Measurements from ENCODE around the gene POLE.

The POLE gene

DNA sequence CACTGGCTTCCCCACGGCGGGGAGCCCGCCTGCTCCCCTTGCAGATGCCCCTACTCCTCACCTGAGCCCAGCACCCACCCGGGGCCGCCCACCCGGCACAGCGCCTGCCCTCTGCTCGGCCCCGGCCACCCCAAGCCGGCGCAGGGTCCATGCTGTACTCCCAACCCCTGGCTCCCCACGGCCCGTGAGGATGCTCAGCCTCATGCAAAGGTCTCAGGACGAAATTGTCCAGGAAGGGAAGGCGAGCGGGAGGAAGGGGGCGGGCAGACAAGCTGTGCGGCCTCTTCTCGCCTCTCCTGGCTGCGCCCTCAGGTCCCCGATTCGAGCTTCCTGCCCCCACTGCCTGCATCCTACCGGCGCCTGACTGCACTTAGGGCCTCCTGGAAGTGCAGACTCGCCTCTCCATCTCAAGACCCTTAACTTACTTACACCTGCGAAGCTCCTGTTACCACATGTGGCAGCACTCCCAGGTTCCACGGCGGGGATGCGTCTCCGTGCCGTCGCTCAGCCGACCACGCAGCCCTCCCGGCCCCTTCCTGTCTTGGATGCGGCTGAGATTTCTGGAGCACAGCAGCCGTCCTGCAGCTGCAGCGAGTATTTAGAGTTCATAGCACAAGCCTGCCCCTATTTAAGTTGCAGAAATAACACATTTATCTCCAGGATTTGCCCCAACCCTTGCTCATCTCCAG lies 94.7 kb downstream of the POLE start:
- no peak for DNase-seq

- DNase-seq = no peak
These were observed 95.8 kb downstream of the POLE start for GRCh38 chr12:132591107-132591935.

DNA sequence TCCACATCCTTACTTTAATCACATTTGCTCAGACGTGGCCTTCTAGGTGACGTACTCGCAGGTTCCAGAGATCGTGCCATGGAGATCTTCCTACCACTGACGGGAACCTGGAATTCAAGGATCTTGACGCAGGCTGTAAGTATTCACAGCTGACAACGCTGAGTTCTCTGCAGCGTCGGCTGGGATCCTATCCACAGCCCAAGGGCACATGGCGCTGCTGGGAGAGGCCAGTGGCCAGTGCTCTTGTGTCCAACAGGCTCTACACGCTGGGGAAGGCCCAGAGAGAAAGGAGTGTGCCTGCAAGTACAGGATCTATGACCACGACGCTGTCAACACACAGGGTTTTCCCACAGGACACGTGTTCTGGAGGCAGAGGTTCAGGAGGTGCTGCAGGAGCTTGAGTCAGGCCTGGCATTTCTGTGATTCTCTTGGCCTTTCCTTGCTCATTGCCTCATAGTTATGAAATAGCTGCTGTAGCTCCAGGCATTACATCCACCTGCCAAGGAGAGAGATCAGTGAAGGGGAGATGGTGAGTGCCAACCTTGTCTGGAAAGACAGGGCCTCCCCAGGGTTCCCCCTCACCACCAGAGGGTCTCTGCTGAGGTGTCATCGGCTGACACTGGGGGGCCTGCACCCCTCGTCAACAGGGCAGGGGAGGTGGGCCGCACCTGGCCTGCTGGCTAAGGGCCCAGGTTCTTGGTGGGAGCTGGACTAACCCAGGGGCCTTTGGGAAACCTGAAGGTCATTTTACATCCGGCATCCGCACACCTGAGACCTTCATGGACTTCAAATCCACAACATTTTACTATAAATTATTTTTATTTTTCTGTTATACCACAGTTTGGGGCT lies 98.1 kb downstream of the POLE start:
- no peak for DNase-seq

- no peak for DNase-seq
These were observed 98.8 kb downstream of the POLE start for GRCh38 chr12:132588319-132588718.

GRCh38 chr12:132587781-132588180 lies 99.4 kb downstream of the POLE start:
- DNase-seq = no peak

DNA sequence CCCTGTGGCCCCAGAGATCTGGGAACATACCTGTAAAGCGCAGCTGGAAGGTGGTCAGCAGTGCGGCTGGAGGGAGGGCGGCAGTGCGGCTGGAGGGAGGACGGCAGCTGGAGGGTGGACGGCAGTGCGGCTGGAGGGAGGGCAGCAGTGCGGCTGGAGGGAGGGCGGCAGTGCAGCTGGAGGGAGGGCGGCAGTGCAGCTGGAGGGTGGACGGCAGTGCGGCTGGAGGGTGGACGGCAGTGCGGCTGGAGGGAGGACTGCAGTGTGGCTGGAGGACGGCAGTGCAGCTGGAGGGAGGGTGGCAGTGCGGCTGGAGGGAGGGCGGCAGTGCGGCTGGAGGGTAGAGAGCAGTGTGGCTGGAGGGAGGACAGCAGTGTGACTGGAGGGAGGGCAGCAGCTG lies 100.2 kb downstream of the POLE start:
- no peak for DNase-seq

DNA sequence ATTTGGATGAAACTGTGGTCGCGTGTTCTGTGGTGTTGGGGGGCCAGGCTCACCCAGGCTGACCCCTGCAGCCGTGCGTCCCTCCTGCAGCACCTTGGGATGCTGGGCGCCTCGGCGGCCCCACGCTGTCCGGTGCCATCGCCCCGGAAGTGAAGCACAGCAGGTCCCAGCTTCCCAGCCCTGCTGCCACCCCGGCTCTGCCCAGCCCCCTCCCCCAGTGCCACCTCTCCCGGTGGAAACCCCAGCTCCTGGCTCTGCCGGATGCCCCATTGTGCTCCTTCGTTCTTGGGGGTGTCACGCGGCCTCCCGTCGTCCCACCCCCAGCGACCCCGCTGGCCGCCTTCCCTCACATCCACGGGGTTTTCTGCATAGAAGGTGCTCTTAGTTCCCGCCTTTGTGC lies 102.0 kb downstream of the POLE start:
- DNase-seq = no peak

- no peak for DNase-seq
These were observed 102.7 kb downstream of the POLE start for GRCh38 chr12:132584429-132584828.

DNA sequence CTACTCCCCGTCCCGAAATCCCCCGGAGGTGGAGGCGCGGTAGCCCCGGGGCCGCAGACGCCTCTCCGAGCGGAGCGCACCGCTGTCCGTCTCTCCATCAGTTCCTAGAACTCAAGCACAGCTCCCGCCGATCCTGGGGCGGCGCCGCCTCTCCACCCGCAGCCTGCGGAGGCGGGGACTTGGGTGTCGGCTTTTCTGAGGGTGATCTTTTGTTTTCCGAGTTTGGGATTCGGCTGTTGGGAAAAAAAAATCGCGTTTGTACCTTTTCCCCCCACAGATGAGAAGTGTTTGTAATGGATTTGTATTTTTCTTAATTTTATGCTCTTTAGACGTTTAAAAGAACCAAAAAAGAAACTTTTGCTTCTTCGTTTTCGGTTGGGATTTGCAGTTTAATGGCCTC lies 103.4 kb downstream of the POLE start:
- no peak for DNase-seq

- DNase-seq = no peak
These were observed 103.8 kb downstream of the POLE start for GRCh38 chr12:132583411-132583710.

DNA sequence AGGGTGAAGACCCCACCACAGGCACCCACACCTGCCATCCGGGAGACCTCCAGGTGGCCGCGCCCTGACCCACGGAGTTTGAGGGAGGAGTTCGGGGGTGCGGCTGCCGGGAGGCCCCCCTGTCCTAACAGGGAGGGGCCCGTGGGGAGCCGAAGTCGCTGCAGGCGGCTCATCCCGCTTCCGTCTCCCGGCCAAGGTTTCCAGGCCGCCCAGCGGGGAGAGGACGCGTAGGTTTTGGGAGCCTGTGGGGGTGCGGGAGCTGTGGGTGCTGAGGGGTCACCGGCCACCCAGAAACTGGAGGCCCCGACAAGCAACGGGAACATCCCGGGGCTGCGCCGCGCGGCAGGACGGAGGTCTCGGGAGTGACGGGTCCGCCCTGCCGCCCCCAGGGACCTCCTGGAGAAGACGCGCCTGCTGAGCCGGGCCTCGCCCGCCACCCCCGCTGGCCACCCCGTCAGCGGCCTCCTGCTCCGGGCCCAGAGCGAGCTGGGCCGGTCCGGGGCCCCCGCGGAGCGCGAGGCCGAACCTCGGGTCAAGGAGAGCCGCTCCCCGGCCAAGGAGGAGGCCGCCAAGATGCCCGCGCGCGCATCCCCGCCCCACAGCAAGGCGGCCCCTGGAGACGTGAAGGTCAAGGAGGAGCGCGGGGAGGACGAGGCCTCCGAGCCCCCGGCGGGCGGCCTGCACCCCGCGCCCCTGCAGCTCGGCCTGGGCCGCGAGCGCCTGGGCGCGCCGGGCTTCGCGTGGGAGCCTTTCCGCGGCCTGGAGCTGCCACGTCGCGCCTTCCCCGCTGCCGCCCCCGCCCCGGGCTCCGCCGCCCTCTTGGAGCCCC lies 104.3 kb downstream of the POLE start:
- DNase-seq = no peak

GRCh38 chr12:132582058-132582420 lies 105.1 kb downstream of the POLE start:
- no peak for DNase-seq

GRCh38 chr12:132581348-132582057 lies 105.6 kb downstream of the POLE start:
- no peak for DNase-seq

- no peak for DNase-seq
These were observed 106.3 kb downstream of the POLE start for GRCh38 chr12:132580701-132581292.

DNA sequence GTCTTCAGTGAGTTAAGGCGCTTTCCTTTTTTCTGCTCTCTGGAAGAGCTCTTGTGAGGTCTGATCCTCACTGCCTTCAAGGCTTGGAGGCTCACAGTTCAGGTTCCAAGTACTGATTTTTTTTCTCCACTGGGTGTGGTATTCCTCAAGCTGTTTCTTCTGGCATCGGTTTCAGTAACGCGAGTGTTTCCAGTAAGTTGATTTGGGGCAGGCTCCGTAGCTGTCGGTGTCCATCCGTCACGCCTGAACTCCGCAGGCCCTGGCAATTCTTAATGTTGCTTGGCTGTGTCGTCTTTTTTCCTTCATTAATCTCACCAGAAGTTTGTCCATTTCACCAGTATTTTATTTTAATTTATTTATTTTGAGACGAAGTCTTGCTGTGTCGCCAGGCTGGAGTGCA lies 107.4 kb downstream of the POLE start:
- no peak for DNase-seq

DNA sequence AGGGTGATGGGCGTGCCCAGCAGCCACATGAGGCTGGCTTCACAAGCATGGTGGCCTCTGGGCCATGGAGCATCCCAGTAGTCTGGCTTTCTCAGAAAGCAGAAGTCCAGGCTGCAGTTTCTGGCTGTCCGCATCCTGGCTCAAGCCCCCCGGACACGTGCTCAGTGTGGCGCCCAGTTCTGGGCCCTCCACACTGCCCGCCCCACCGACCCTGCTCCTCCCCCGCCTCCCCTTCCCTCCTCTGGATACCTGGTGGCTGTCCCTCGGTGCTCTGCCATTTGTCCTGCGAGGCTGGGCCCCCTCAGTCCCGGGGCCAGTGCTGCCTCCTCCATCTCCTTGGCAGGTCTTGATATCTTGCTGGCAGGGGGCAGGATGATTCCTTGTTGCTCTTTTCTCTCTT lies 108.3 kb downstream of the POLE start:
- no peak for DNase-seq

DNA sequence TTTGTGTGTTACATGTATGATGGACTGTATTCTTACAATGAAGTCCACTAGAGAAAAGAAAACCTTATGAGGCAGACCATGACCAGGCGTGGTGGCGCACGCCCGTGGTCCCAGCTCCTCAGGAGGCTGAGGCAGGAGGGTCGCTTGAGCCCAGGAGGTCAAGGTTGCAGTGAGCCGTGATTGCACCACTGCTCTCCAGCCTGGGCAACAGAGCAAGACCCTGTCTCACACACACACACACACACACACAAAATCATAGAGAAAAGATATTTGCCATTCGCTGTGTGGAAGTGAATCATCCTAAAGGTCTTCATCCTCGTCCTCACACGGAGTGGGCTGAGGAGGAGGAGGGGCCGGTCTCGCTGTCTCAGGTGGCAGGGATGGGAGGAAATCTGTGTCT lies 109.0 kb downstream of the POLE start:
- DNase-seq = no peak

GRCh38 chr12:132577191-132577920 lies 109.8 kb downstream of the POLE start:
- no peak for DNase-seq

GRCh38 chr12:132576701-132577100 lies 110.4 kb downstream of the POLE start:
- no peak for DNase-seq

DNA sequence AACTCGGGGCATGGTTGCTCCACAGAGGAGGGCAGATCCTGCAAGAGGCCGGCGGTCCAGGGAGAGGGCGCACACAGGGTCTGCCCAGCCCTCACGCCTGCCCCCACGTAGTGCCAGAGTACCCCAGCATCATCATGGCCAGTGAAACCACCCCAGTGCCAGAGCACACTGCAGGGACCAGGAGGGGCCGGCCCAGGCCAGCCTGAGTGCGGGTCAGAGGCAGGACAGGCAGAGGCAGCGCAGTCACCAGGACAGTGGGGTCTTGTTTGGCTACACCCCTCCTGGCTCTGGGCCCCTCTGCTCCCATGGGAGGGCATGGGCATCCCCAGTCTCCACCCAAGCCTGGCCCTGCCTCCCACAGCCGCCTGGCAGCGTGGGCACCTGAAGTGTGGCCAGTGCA lies 111.5 kb downstream of the POLE start:
- no peak for DNase-seq
